Stimulated activated CD4-positive, alpha-beta T cell treated with anti-CD3 and anti-CD28 coated beads, Interleukin-12 subunit alpha, Interleukin-12 subunit beta, amount 100 ng/mL, for 4 hours (primary cell): ENCODE measurements around the gene GRAMD1B.
"Not testable (repeated sequence)": the region's sequence is repeated elsewhere in the genome, so short reads cannot be mapped to it uniquely, and the experiment has no call there.

Experiments used
- DNase-seq: peaks from one replicate; pipeline ENCODE4 v3.0.0-alpha.2; 2020

The GRAMD1B gene

GRCh38 chr11:123448823-123449222 lies 18.8 kb downstream of the GRAMD1B start:
- DNase-seq, result no peak

- no peak for DNase-seq
Measured at GRCh38 chr11:123449436-123449835, 19.4 kb downstream of the GRAMD1B start.

DNA sequence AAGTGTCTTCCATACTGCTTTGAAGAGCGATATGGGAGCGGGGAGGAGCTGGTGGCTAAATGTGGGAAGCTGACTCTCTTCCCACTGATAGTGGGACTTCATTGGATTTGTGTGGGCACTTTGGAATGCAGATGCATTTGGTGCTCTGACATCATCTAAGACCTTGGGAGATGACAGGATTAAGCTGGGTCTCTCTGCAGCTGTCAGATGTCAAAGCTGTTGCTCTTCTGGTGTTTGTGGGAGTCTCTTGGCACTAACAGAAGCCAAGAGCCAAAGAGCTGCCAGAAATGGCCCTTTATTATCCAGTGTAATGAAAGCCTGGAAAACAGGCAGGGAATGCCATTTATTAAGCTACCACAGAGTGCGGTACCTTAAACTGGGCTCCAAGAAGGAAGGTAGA lies 20.6 kb downstream of the GRAMD1B start:
- no peak for DNase-seq

- DNase-seq, result no peak
Measured at GRCh38 chr11:123451183-123451781, 21.2 kb downstream of the GRAMD1B start.

- no peak for DNase-seq
Measured at GRCh38 chr11:123452794-123453193, 22.7 kb downstream of the GRAMD1B start.

DNA sequence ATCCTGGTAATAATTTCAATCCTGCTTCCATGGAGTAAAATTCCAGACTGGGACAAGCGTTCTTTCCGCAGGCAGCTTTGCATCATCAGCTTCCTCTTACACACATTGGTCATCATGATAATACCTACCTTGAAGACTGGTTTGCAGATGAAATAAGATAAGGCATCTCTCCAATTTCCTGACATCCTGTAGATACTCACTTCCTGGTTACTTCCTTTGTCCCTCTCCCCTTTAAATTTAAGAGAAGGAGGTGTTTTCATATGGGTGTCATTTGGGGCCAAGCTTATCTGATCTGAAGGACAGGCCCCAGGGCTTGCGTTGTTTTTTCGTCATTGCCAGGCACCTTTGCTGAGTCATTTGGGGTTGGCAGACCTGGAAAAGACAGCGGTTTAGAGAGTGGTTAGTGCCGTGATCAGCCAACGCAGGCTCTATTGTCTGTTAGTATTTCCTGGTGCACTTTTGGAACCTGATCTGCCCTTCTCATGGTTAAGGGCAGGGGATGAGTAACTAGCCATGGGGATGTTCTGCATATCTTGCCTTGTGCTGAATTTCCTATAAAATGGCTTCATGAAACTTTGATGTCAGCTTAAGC lies 24.1 kb downstream of the GRAMD1B start:
- peak; percentile 17 for DNase-seq

DNA sequence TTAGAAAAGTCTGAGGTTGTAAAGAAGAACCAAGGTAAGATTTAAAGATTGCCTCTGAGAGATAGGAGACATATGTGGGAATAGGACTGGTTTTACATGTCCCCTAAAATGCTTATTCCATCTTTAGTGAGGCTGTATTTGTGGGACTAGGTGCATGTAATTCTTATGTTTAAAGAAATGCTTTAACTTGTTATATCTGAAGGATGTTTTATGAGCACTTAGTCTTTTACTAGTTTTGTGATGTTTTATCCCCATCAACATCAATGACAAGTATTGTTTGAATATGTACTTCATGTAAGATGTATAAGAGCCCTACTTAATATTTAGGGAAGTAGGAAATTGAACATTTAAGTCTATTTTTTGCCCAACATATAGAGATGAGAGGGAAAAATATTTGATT lies 24.7 kb downstream of the GRAMD1B start:
- DNase-seq, result no peak

GRCh38 chr11:123456448-123456847 lies 26.4 kb downstream of the GRAMD1B start:
- DNase-seq, result not testable (repeated sequence)

GRCh38 chr11:123457187-123457770 lies 27.2 kb downstream of the GRAMD1B start:
- no peak for DNase-seq

DNA sequence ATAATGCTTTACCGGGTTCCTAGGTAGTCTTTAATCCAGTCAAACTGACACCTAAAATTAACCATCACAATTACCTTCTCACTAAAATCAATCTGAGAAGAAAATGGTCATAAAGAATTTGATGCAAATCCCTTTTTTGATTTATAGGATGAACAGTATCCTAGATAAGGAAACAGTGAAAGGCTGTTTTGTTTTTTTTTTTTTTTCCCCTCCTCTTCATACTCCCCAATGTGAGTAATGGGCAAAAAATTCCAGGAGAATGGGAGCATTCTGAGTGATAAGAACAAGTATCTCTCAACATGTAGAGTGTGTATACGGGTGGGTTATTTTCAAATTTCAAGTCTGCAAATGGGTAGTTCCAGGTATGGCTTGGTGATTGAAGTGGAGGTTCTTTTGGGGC lies 28.4 kb downstream of the GRAMD1B start:
- no peak for DNase-seq

DNA sequence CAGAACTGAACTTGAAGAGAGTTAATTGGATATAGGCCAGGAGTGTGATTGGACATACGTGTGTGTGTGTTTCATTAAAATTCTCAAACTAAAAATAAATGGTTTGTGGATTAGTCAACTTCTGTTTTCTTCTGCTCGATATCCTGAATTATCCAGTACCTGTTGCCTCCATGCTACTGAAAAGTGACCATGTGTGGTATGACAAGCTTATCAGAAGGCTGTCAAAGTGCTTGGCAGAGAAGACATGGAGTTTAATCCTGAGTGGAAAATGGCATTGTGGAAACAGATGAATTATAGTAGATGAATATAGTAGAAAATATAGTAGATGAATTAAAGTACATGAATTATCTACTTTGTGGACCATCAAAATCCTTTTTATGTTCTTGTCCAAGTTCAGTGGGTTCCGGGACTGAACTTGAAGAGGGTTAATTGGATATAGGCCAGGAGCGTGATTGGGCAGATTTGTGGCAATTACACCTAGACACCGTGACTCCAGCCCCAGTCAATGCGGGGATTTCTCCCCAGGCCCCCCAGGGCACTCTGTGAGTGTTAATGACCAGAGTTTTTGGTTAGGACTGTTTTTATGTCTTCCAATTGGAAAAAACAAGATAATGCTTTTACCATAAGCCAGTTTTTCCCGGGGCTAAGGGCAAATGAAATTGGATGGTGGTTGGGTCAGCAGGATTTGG lies 30.1 kb downstream of the GRAMD1B start:
- no peak for DNase-seq

GRCh38 chr11:123461164-123461563 lies 31.1 kb downstream of the GRAMD1B start:
- no peak for DNase-seq

GRCh38 chr11:123465667-123466066 lies 35.6 kb downstream of the GRAMD1B start:
- DNase-seq, result not testable (repeated sequence)

DNA sequence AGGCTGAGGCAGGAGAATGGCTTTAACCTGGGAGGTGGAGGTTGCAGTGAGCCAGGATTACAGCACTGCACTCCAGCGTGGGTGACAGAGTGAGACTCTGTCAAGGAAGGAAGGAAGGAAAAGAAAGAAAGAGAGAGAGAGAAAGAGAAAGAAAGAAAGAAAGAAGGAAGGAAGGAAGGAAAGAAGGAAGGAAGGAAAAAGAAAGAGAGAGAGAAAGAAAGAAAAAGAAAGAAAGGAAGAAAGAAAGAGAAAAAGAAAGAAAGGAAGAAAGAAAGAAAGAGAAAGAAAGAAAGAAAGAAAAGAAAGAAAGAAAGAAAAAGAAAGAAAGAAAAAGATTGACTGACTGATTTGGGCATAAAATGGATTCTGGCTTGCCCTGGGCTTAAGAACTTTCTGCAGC lies 36.1 kb downstream of the GRAMD1B start:
- DNase-seq, result not testable (repeated sequence)

DNA sequence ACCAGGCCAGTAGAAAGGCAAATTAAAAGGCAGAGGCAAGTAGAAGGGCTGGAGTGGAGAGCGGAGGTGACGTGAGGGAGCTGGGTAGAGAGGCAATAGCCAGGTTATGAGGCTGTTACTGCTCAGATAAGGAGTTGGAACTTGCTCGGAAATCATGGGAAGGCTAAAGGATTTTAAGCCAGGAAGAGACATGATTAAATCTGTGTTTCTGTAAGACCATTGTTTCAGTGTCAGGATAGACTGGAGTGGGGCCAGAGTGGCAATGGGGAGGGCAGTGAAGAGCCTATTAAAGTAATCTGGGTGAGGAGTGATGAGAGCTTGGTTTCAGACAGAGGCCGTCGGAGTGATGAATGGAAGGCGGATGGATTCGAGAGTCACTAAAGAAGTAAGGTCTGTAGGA lies 39.0 kb downstream of the GRAMD1B start:
- DNase-seq, result no peak

- no peak for DNase-seq
Measured at GRCh38 chr11:123469586-123469985, 39.5 kb downstream of the GRAMD1B start.

- no peak for DNase-seq
Measured at GRCh38 chr11:123470842-123471241, 40.8 kb downstream of the GRAMD1B start.

DNA sequence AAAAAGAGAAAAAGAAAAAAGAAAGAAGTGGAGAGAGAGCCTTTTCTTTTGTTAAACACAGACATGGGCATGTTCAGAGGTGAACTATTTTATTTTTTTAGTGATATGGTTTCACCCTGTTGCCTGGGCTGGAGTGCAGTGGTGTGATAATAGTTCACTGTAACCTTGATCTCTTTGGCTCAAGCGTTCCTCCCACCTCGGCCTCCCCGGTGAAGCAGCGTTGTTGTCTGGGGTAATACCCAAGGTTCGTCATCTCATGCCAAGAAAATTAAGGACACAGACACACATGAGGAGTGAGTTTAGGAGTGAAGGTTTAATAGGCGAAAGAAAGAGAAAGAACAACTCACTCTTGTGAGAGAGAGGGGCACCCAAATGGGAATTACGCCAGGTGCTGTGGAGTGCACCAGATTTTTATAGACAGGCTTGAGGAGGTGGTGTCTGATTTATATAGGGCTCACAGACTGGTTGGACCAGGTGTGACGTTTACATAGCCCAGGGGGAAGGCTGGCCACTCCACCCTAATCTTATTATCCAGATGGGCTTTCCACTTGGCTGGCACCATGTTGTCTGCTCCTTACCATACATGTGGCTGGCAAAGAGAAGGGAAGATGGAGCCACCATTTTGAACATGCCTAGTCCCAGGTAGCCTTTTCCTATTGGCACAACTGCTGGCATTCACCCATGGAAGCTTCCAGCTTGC lies 42.3 kb downstream of the GRAMD1B start:
- DNase-seq, result no peak

DNA sequence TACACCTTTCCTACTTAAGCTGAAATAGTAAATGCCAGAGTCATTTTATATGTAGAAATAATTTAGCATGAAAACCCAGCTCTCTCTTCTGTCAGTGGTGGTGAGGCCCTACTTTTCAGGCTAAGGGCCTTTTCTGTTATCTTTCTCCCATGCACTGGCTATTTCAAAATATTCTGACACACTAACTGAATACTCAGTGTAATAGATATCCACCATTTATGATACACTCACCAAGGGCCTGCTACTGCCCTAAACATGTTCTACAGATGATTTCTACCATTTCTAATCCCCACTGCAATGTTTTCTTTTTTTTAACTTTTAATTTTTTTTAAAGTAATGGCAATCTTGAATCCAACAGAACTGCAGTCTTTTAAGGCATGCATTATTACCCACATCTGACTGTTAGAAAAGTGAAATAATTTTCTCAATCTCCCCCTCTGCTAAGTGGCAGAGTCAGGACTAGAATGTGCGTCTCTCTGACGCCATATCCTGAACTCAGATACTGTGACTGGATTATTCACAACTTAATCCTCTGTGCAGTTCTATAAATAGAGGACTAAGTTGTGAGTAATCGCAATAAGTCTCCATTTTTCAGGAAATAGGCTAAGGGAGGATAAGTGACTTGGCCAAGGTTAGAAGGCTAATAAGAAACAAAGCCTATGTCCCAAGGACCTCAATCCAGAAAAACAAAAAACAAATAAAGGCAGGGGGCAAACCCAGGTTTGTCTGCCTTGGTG lies 44.0 kb downstream of the GRAMD1B start:
- no peak for DNase-seq

DNA sequence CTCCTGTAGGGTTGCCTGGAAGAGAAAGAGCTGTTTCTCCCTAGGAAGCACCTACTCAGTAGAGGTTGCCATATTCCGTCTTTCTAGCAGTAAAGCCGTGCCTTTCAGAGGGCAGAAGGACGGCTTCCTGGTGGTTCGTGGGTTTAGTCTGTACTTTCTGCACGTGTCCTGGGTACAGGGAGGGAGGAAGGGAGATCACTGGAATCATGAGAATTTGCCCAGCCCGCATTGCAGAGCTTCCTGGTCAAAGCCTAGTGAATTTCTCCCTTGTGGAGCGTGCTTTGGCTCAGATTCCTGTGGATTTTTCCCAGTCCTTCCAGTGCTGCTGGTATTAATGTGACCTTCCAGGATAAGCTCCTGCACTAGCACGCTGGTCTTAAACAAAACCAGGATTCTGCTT lies 44.9 kb downstream of the GRAMD1B start:
- DNase-seq, result no peak

DNA sequence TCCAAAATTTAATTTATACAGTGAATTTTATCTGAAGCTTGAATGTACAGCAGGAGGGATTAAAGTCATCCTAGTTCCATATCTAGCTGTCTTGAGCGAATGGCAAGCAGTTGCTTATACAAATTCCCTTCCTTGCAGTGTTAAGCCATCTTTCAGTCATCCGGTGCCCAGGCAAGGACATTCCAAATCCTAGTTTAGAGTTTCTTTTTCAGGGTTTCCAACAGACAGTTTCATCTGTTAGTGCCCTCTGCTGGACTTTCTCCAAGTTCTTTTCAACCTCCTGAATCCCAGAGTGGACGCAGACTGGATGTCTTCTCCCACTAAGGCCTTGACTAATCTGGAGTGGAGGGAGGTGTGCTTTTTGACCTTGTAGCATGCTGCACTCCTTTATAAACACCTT lies 45.4 kb downstream of the GRAMD1B start:
- DNase-seq, result no peak

DNA sequence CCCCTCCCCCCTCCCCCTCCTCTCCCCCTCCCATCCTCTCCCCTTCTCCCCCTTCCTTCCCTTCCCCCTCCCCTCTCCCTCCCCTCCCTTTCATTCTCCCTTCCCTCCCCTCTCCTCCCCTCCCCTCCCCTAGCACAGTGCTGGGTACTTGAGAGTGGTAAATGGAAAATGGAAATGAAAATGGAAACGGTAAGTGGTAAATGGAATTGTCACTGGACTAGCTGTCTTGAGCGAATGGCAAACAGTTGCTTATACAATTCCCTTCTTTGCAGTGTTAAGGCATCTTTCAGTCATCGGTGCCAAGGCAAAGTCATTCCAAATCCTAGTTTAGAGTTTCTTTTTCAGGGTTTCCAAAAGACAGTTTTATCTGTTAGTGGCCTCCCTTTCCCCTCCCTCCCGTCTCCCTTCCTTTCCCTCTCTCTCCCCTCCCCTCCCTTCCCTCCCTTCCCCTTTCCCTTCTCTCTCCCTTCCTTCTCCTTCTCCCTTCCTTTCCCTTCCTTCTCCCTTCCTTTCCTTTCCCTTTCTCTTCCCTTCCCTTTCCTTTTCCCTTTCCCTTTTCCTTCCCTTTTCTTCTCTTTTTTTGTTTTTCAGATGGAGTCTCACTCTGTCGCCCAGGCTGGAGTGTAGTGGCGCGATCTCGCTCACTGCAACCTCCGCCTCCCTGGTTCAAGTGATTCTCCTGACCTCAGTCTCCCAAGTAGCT lies 47.3 kb downstream of the GRAMD1B start:
- DNase-seq, result no peak
